HG03432 (cell line): Measurements from ENCODE around the gene TMEM109.

Experiments used
- ATAC-seq: cut with Tn5 transposase; IDR thresholded peaks from one replicate; pipeline ENCODE4 v1.9.1; 2021; ENCODE audit warnings: mild to moderate bottlenecking, moderate library complexity; ENCODE audit not compliant: unreplicated experiment

The TMEM109 gene

GRCh38 chr11:60960405-60960804 lies 46.4 kb downstream of the TMEM109 start:
- no peak for ATAC-seq

- ATAC-seq: no peak
Observed at GRCh38 chr11:60964801-60965200, 50.8 kb downstream of the TMEM109 start.

GRCh38 chr11:60966890-60967289 lies 52.9 kb downstream of the TMEM109 start:
- no peak for ATAC-seq

- no peak for ATAC-seq
Observed at GRCh38 chr11:60968223-60968622, 54.3 kb downstream of the TMEM109 start.

GRCh38 chr11:60970369-60970774 lies 56.4 kb downstream of the TMEM109 start:
- ATAC-seq: no peak

GRCh38 chr11:60970890-60971289 lies 56.9 kb downstream of the TMEM109 start:
- ATAC-seq: no peak

- no peak for ATAC-seq
Observed at GRCh38 chr11:60971520-60971919, 57.6 kb downstream of the TMEM109 start, which contains the start of gene CD6. Gene CD6 (plus strand): TSS chr11:60971680. CDS start chr11:60971866, 186 bp downstream.

- no peak for ATAC-seq
Observed at GRCh38 chr11:60972182-60973030, 58.4 kb downstream of the TMEM109 start.
